Neural cell (in vitro differentiated cells): ENCODE measurements around the gene FCMR. TPM values are rescaled to one million over a fixed set of nuclear protein-coding genes. Genes with fewer than 3 reads are reported as not detected.

Experiments used
- H2AFZ ChIP-seq: fragments of 200-600, 300-800 bp; sonication (generic), shearing (Covaris generic); 2 replicates; pipeline ENCODE4 v1.6.0; 2014; ENCODE audit warnings: low read depth, mild to moderate bottlenecking, antibody characterized with exemption, low read length, moderate library complexity
- H3F3A ChIP-seq: fragments of 200-600 bp; shearing (Covaris generic); 2 replicates; pipeline ENCODE4 v1.6.1; 2016; ENCODE audit warnings: mild to moderate bottlenecking, moderate library complexity, mixed read lengths, antibody characterized with exemption, low read length; ENCODE audit not compliant: insufficient read depth, poor library complexity, severe bottlenecking
- H3K27ac ChIP-seq: fragments of 200-600, 300-800 bp; sonication (generic), shearing (Covaris generic); 2 replicates; pipeline ENCODE4 v1.5.1; 2014; ENCODE audit warnings: mild to moderate bottlenecking, low read length, moderate library complexity
- H3K27me3 ChIP-seq: fragments of 300-800, 200-600 bp; sonication (generic), shearing (Covaris generic); 2 replicates; pipeline ENCODE4 v1.6.0; 2014; ENCODE audit warnings: mild to moderate bottlenecking, low read depth, low read length, moderate library complexity; ENCODE audit not compliant: insufficient read depth
- H3K36me3 ChIP-seq: fragments of 300-800, 200-600 bp; sonication (generic), shearing (Covaris generic); 2 replicates; pipeline ENCODE4 v1.5.1; 2014; ENCODE audit warnings: mild to moderate bottlenecking, antibody characterized with exemption, low read length, moderate library complexity; ENCODE audit not compliant: insufficient read depth
- H3K4me2 ChIP-seq: fragments of 300-800, 200-600 bp; sonication (generic), shearing (Covaris generic); 2 replicates; pipeline ENCODE4 v1.6.0; 2014; ENCODE audit warnings: mild to moderate bottlenecking, low read length
- H3K4me3 ChIP-seq: fragments of 300-800, 200-600 bp; sonication (generic), shearing (Covaris generic); 2 replicates; pipeline ENCODE4 v1.5.1; 2014; ENCODE audit warnings: mild to moderate bottlenecking, low read length, moderate library complexity
- H3K79me2 ChIP-seq: fragments of 200-600 bp; shearing (Covaris generic); replicated peaks from 2 replicates; pipeline ENCODE4 v1.6.0; 2014; ENCODE audit warnings: mild to moderate bottlenecking, low read length, moderate library complexity; ENCODE audit not compliant: insufficient read depth
- H3K9ac ChIP-seq: fragments of 300-800, 200-600 bp; sonication (generic), shearing (Covaris generic); 2 replicates; pipeline ENCODE4 v1.6.1; 2016; ENCODE audit warnings: mild to moderate bottlenecking, low read length, mixed read lengths
- H3K9me2 ChIP-seq: fragments of 200-600 bp; shearing (Covaris generic); 2 replicates; pipeline ENCODE4 v1.6.1; 2016; ENCODE audit warnings: mild to moderate bottlenecking, low read length, mixed read lengths; ENCODE audit not compliant: insufficient read depth
- H3K9me3 ChIP-seq: fragments of 200-600, 300-800 bp; sonication (generic), shearing (Covaris generic); 2 replicates; pipeline ENCODE4 v1.6.1; 2016; ENCODE audit warnings: mild to moderate bottlenecking, mixed run types, low read length, moderate library complexity, mixed read lengths
- H4K20me1 ChIP-seq: fragments of 200-600 bp; shearing (Covaris generic); 2 replicates; pipeline ENCODE4 v1.6.1; 2016; ENCODE audit warnings: mild to moderate bottlenecking, mixed run types; ENCODE audit not compliant: insufficient read depth
- CTCF ChIP-seq: fragments of 450-650 bp; IDR thresholded peaks from 2 replicates; pipeline ENCODE4 v1.5.1; 2014; ENCODE audit warnings: antibody characterized with exemption, mild to moderate bottlenecking, moderate library complexity; ENCODE audit not compliant: poor library complexity, severe bottlenecking
- EP300 ChIP-seq: fragments of 450-650 bp; conservative IDR thresholded peaks from 2 replicates; pipeline ENCODE4 v1.6.1; 2014; ENCODE audit warnings: antibody characterized with exemption, mild to moderate bottlenecking, moderate library complexity; ENCODE audit not compliant: poor library complexity, severe bottlenecking
- EZH2 ChIP-seq: fragments of 200-600, 300-800 bp; shearing (Covaris generic), sonication (generic); IDR thresholded peaks from 2 replicates; pipeline ENCODE4 v1.6.1; 2014; ENCODE audit warnings: antibody characterized with exemption, low read length, borderline replicate concordance, mild to moderate bottlenecking; ENCODE audit not compliant: insufficient read depth, poor library complexity, severe bottlenecking
- MXI1 ChIP-seq: fragments of 450-650 bp; conservative IDR thresholded peaks from 2 replicates; pipeline ENCODE4 v1.6.1; 2014; ENCODE audit warnings: antibody characterized with exemption, mild to moderate bottlenecking; ENCODE audit not compliant: poor library complexity, severe bottlenecking
- POLR2AphosphoS5 ChIP-seq: IDR thresholded peaks from 2 replicates; pipeline ENCODE4 v1.6.1; 2012
- RAD21 ChIP-seq: fragments of 450-650 bp; conservative IDR thresholded peaks from 2 replicates; pipeline ENCODE4 v1.6.1; 2014; ENCODE audit warnings: antibody characterized with exemption, mild to moderate bottlenecking, moderate library complexity
- SMC3 ChIP-seq: fragments of 450-650 bp; conservative IDR thresholded peaks from 2 replicates; pipeline ENCODE4 v1.6.1; 2014; ENCODE audit warnings: antibody characterized with exemption, mild to moderate bottlenecking, moderate library complexity; ENCODE audit not compliant: poor library complexity
- TAF1 ChIP-seq: IDR thresholded peaks from 2 replicates; pipeline ENCODE4 v1.6.1; 2012; ENCODE audit warnings: low read depth
- polyA plus RNA-seq: library from polyadenylated mRNA; depleted of rRNA; stranded (reverse); fragments of >200 nt; gene quantifications from 2 replicates; pipeline ENCODE4 v1.2.3, GENCODE V29; 2014
- TF ChIP-seq, protein P1 (sequence below): IDR thresholded peaks from 2 replicates; pipeline ENCODE4 v1.6.1; 2012; ENCODE audit warnings: borderline replicate concordance

Gene FCMR
- polyA plus RNA-seq, 1 donor from 2014 or later, result not detected

- H3K4me3 ChIP-seq, result no peak overlapping the region
- H3K9me2 ChIP-seq, result no peaks in the 10 kb centered on the region
- no peaks in the 10 kb centered on the region for H3K36me3 ChIP-seq
- TF ChIP-seq RAD21 (no peak), EZH2 (no peak), SMC3 (no peak), EP300 (no peak), POLR2AphosphoS5 (no peak), CTCF (no peak), MXI1 (no peak), TAF1 (no peak)
- TF ChIP-seq, protein P1, sequence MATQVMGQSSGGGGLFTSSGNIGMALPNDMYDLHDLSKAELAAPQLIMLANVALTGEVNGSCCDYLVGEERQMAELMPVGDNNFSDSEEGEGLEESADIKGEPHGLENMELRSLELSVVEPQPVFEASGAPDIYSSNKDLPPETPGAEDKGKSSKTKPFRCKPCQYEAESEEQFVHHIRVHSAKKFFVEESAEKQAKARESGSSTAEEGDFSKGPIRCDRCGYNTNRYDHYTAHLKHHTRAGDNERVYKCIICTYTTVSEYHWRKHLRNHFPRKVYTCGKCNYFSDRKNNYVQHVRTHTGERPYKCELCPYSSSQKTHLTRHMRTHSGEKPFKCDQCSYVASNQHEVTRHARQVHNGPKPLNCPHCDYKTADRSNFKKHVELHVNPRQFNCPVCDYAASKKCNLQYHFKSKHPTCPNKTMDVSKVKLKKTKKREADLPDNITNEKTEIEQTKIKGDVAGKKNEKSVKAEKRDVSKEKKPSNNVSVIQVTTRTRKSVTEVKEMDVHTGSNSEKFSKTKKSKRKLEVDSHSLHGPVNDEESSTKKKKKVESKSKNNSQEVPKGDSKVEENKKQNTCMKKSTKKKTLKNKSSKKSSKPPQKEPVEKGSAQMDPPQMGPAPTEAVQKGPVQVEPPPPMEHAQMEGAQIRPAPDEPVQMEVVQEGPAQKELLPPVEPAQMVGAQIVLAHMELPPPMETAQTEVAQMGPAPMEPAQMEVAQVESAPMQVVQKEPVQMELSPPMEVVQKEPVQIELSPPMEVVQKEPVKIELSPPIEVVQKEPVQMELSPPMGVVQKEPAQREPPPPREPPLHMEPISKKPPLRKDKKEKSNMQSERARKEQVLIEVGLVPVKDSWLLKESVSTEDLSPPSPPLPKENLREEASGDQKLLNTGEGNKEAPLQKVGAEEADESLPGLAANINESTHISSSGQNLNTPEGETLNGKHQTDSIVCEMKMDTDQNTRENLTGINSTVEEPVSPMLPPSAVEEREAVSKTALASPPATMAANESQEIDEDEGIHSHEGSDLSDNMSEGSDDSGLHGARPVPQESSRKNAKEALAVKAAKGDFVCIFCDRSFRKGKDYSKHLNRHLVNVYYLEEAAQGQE, result no peak
- H3K9me3 ChIP-seq, result no peaks in the 10 kb centered on the region
- H2AFZ ChIP-seq, result no peak overlapping the region
- no peak overlapping the region for H3K4me2 ChIP-seq
- H3K79me2 ChIP-seq, result no peaks in the 10 kb centered on the region
- no peak overlapping the region for H3K9ac ChIP-seq
- H3K27me3 ChIP-seq, result no peaks in the 10 kb centered on the region
- no peak overlapping the region for H3K27ac ChIP-seq
- no peaks in the 10 kb centered on the region for H4K20me1 ChIP-seq
- no peaks in the 10 kb centered on the region for H3F3A ChIP-seq
These were observed 5.6 kb downstream of the FCMR start for GRCh38 chr1:206916000-206916709.

DNA sequence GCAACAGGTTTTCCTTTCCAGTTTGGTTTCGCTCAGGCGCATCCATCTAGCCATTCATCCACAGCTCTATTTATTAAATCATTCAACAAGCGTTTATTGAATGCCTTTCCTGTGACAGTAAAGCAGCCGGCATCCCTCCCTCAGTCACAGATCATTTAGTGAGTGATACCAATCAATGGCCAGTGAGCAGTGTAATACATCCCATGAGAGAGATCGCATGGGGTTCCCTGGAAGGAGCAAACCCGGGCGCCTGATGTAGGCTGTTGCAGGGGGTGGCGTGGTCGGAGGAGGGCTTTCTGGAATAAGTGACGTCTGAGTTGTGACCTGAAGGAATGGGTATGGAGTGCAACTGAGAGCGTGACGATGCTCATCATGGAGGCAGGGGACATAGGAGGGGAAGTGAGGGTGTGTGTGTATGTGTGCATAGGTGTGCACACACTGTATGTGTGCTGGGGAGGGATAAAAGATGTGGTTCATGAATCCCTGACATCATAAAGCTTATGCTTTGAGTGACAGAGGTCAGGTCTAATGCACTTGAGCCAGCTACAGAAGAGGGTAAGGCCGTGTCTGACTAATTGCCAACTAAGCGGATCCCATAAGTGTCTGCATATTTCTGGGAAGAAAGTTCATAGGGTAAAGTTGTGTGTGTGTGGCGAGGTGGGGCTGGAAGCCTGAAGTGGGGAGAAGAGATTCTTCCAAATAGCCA, 6.6 kb downstream of the FCMR start:
- H4K20me1 ChIP-seq, result no peaks in the 10 kb centered on the region
- H3K4me3 ChIP-seq, result no peak overlapping the region
- H2AFZ ChIP-seq, result no peak overlapping the region
- no peak overlapping the region for H3K27ac ChIP-seq
- H3K9me3 ChIP-seq, result no peaks in the 10 kb centered on the region
- H3K9ac ChIP-seq, result no peak overlapping the region
- no peaks in the 10 kb centered on the region for H3K9me2 ChIP-seq
- no peaks in the 10 kb centered on the region for H3K36me3 ChIP-seq
- no peak overlapping the region for H3K4me2 ChIP-seq
- no peak for TF ChIP-seq RAD21
- TF ChIP-seq, protein P1, result no peak
- TF ChIP-seq SMC3, result no peak
- no peak for TF ChIP-seq EZH2
- no peak for TF ChIP-seq TAF1
- TF ChIP-seq EP300, result no peak
- TF ChIP-seq CTCF, result no peak
- no peaks in the 10 kb centered on the region for H3F3A ChIP-seq
- H3K79me2 ChIP-seq, result no peaks in the 10 kb centered on the region
- peaks cover 8% of the 10 kb centered on the region for H3K27me3 ChIP-seq
